GM12878 (cell line): ENCODE results near the gene SP110. TPM values are rescaled to one million over a fixed set of nuclear protein-coding genes. Genes with fewer than 3 reads are reported as not detected.

ENCODE experiments used
- ATAC-seq: fragments of 200-7000 bp; cut with Tn5 transposase; 3 replicates; pipeline ENCODE4 v1.9.1; 2020; ENCODE audit warnings: mild to moderate bottlenecking, moderate library complexity
- BruUV-seq: library from RNA; stranded (reverse); fragments of 400-500 nt; replicated peaks from 2 replicates; lab custom pipeline; 2021; lab: Mats Ljungman, UMichigan
- CTCF ChIA-PET: fragments of 300-600 bp; sonication (Branson Sonifier 250); formaldehyde crosslinking; extraction: SDS; loops from one replicate; lab custom pipeline; 2021; ENCODE audit warnings: inconsistent platforms; lab: Yijun Ruan, JAX
- POLR2A ChIA-PET: fragments of 350-600 bp; formaldehyde crosslinking; extraction: SDS; loops from one replicate; lab custom pipeline; 2021; ENCODE audit warnings: inconsistent platforms; lab: Charles Lee
- RAD21 ChIA-PET: fragments of 300-600 bp; sonication (Branson Sonifier 250); formaldehyde crosslinking; loops from one replicate; lab custom pipeline; 2023; ENCODE audit warnings: antibody characterized with exemption; ENCODE audit not compliant: unreplicated experiment; lab: Charles Lee
- SMC1A ChIA-PET: fragments of 300-600 bp; sonication (Branson Sonifier 250); formaldehyde crosslinking; loops from one replicate; lab custom pipeline; 2023; ENCODE audit not compliant: unreplicated experiment, uncharacterized antibody; lab: Charles Lee
- DNase-seq: peaks from one replicate; pipeline ENCODE4 v3.0.0-alpha.2; 2011; ENCODE audit warnings: low read depth, low spot score
- FAIRE-seq: peaks from 3 replicates; lab custom pipeline; 2011; peaks lifted over from hg19 to GRCh38; lab: Jason Lieb, UNC
- H2AFZ ChIP-seq: 2 replicates; pipeline ENCODE4 v1.6.0; 2011; ENCODE audit warnings: low read depth, low read length, control low read depth; ENCODE audit not compliant: control insufficient read depth
- H3K27ac ChIP-seq: 2 replicates; pipeline ENCODE4 v1.5.1; 2011; ENCODE audit warnings: control low read depth; ENCODE audit not compliant: control insufficient read depth, insufficient read depth
- H3K27me3 ChIP-seq, 2 experiments: replicated peaks in 1 of 2; 2 replicates each; pipeline versions ENCODE4 v1.6.0 to v1.6.1; 2011; ENCODE audit warnings: low read length in 1 of 2; ENCODE audit not compliant: control insufficient read depth in 2 of 2, insufficient read depth in 2 of 2
- H3K36me3 ChIP-seq, 2 experiments: 2 replicates each; pipeline ENCODE4 v1.5.1; 2011; ENCODE audit warnings: low read length in 1 of 2; ENCODE audit not compliant: control insufficient read depth in 2 of 2, insufficient read depth in 2 of 2
- H3K4me1 ChIP-seq: 2 replicates; pipeline ENCODE4 v1.6.1; 2011; ENCODE audit warnings: mild to moderate bottlenecking, low read length, moderate library complexity, mixed read lengths; ENCODE audit not compliant: control insufficient read depth, insufficient read depth
- H3K4me2 ChIP-seq: 2 replicates; pipeline ENCODE4 v1.6.0; 2011; ENCODE audit warnings: control low read depth; ENCODE audit not compliant: control insufficient read depth, insufficient read depth
- H3K4me3 ChIP-seq: fragments of 200-600 bp; sonication (generic); 2 replicates; pipeline ENCODE4 v1.5.1; 2016
- H3K79me2 ChIP-seq: 2 replicates; pipeline ENCODE4 v1.6.0; 2011; ENCODE audit warnings: low read length; ENCODE audit not compliant: control insufficient read depth, insufficient read depth
- H3K9ac ChIP-seq: 2 replicates; pipeline ENCODE4 v1.8.0; 2011; ENCODE audit warnings: low read length, control low read depth, mixed read lengths; ENCODE audit not compliant: control insufficient read depth, insufficient read depth
- H3K9me3 ChIP-seq: replicated peaks from 3 replicates; pipeline ENCODE4 v1.5.1; 2011; ENCODE audit warnings: mild to moderate bottlenecking, low read length; ENCODE audit not compliant: control insufficient read depth, insufficient read depth
- H4K20me1 ChIP-seq: 2 replicates; pipeline ENCODE4 v1.6.0; 2011; ENCODE audit not compliant: control insufficient read depth, insufficient read depth
- ASH2L ChIP-seq: fragments of 300-600, 200-600 bp; sonication (generic); IDR thresholded peaks from 2 replicates; pipeline ENCODE4 v1.6.1; 2017; ENCODE audit warnings: low read depth, mild to moderate bottlenecking, borderline replicate concordance
- CHD2 ChIP-seq: IDR thresholded peaks from 2 replicates; pipeline ENCODE4 v1.6.1; 2011; ENCODE audit warnings: low read depth, low read length, improper control_type of control experiment, borderline replicate concordance
- LARP7 ChIP-seq: fragments of 450-650 bp; IDR thresholded peaks from 2 replicates; pipeline ENCODE4 v1.6.1; 2017; ENCODE audit warnings: mild to moderate bottlenecking
- MTA3 ChIP-seq: IDR thresholded peaks from 2 replicates; pipeline ENCODE4 v1.6.1; 2012; ENCODE audit warnings: low read length, inconsistent platforms, borderline replicate concordance
- SPI1 ChIP-seq: IDR thresholded peaks from 2 replicates; pipeline ENCODE4 v1.6.1; 2011; ENCODE audit warnings: low read depth, mild to moderate bottlenecking, low read length, moderate library complexity, borderline replicate concordance; ENCODE audit not compliant: insufficient read depth
- ZNF207 ChIP-seq: fragments of 450-650 bp; IDR thresholded peaks from 2 replicates; pipeline ENCODE4 v1.6.1; 2014; ENCODE audit warnings: antibody characterized with exemption, mild to moderate bottlenecking, borderline replicate concordance
- ZNF384 ChIP-seq: IDR thresholded peaks from 2 replicates; pipeline ENCODE4 v1.6.1; 2012; ENCODE audit warnings: low read depth, mild to moderate bottlenecking, low read length, improper control_type of control experiment, borderline replicate concordance
- ZZZ3 ChIP-seq: IDR thresholded peaks from 2 replicates; pipeline ENCODE4 v1.6.1; 2011; ENCODE audit warnings: low read depth; ENCODE audit not compliant: control insufficient read depth, insufficient read length
- WGBS: methylation state at CpG from one replicate; pipeline ENCODE4 v1.1.6; 2016; ENCODE audit warnings: low lambda C conversion rate; ENCODE audit not compliant: insufficient replicate concordance, insufficient coverage; ENCODE audit errors: missing lambda C conversion rate; 5-methylcytosine and 5-hydroxymethylcytosine counted together
- in situ Hi-C: fragments of 300-500 bp; cut with MboI; formaldehyde crosslinking; loops from 9 replicates; pipeline ENCODE4 v1.14.3; 2018; ENCODE audit warnings: mixed read lengths
- intact Hi-C: fragments of 100-400 bp; cut with micrococcal nuclease; formaldehyde crosslinking; loops from one replicate; pipeline ENCODE4 v1.14.2; 2022; ENCODE audit not compliant: unreplicated experiment
- polyA plus RNA-seq, 11 experiments: library from polyadenylated mRNA; depleted of rRNA in 4 of 11; unstranded in 6 of 11; stranded (reverse) in 5 of 11; fragments of >200 nt; fragmentation: Nextera tagmentation in 4 of 11; fragmentation: Illumina TruSeq in 1 of 11; extraction: Ambion mirVana in 4 of 11; extraction: Trizol in 1 of 11; gene quantifications; 1 replicate in 1 of 11; 2 replicates in 10 of 11; pipeline versions ENCODE4 v1.2.1 to v1.2.3, GENCODE V29; 2011 to 2016; ENCODE audit warnings: inconsistent platforms in 2 of 11, missing spikeins in 2 of 11, low read depth in 1 of 11
- total RNA-seq, 4 experiments: library from RNA; depleted of rRNA in 3 of 4; stranded (reverse); fragments of >200 nt in 3 of 4; fragmentation: Illumina TruSeq in 1 of 4; extraction: Trizol in 1 of 4; gene quantifications; 2 replicates each; pipeline versions ENCODE4 v1.2.1 to v1.2.3, GENCODE V29; 2013 to 2021

SP110 gene
- total and polyA plus RNA-seq, 10 of the 15 experiments (the other 5 are each of a cell fraction or from before 2014, with no cell fraction given) = 81.2 to 149 (median 100) TPM

GRCh38 chr2:230166557-230167170 is 53.1 kb downstream of the SP110 start:
- no peak for FAIRE-seq
- CTCF ChIA-PET = interaction anchor here (0.6 kb wide), 1 partner anchor 364 kb away, joined by 6 read pairs; no protein-coding TSS in a partner anchor
- POLR2A ChIA-PET = interaction anchor here (0.7 kb wide), 1 partner anchor 16 kb away, joined by 3 read pairs; no protein-coding TSS in a partner anchor
- Histone ChIP-seq H3K4me3 (no peak overlapping the region), H3K27ac (no peak overlapping the region), H3K4me2 (no peak overlapping the region), H3K9me3 (no peaks in the 10 kb centered on the region), H3K79me2 (no peaks in the 10 kb centered on the region), H2AFZ (no peak overlapping the region), H3K36me3 (peaks cover 2 to 18% of the 10 kb centered on the region in 2 experiments; a peak in 3 of 4 replicates), H4K20me1 (no peaks in the 10 kb centered on the region), H3K27me3 (no peaks in the 10 kb centered on the region), H3K4me1 (no peaks in the 10 kb centered on the region), H3K9ac (no peak overlapping the region)
- RAD21 ChIA-PET = no interaction called here
- 47% methylated on average over 2 of the region's 2 CpGs for WGBS
- TF ChIP-seq ZNF384 (no peak), CHD2 (no peak), ASH2L (no peak), SPI1 (no peak), LARP7 (no peak), ZNF207 (no peak), MTA3 (no peak), ZZZ3 (no peak)
- SMC1A ChIA-PET = no interaction called here
- intact Hi-C loops = no loop called here
- in situ Hi-C loops = loop anchor here (25.0 kb wide), 1 partner anchor 379 kb away; no protein-coding TSS in a partner anchor
- no peak for DNase-seq
- no peak for ATAC-seq
- BruUV-seq = no TSS peak
